ENCODE measurements around the gene SCUBE1.

Gene SCUBE1

DNA sequence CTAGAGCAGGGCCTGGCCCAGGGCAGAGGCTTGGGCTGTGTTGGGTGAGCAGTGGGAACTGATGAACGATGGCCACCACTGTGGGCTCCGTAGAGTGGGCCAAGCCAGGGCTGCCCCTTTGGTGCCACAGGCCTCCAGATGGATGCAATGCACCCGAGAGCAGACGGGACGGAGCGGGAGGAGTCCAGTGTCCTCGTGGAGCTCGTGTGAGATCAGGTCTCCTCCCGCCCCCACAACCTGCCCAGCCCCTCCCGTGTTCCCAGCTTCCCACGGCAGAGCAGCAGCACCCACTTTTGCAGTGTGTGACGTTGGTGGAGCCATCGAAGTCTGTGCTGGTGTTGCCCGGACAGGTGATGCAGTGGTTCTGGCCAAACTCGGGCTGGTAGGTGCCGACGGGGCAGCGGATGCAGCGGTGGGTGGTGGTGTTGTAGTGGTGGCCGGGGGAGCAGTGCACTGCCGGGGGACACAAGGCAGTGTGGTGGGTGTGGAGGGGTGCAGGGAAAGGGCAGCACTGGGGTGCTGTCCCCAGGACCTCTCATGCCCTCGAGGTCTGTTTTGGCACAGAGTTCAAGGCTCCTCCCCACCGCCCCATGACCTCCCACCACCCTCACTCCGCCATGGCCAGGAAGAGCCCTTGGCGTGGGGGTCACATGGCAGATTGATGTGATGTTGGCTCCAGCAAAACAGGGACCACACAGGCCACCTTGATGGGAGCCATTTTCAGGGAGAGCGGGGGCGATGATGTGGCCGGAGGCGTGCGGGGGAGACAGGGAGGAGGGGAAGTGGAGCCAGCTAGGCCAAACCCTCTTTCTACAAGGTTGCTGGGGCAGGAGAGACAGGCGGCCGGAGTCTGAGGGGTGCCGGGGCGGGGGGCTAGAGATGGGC is 132.3 kb downstream of the SCUBE1 start:
- no peak for DNase-seq

DNA sequence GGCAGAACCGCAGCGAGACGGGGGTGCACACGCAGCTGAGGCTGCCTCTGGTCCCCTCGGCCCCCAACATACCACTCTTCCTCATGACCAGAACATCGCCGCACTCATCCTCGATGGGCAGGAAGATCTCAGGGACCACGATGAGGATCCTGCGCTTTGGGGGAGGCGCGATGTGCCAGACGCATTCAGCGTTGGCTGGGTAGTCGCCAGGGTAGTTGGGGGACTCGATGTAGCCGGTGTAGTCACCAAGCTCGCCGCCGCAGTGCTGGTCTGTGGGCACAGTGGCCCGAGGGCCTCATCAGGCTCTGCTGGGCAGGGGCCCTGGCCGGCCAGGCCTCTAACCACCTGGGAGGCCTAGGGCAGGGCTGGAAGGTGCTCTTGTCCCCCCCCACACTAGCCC is 133.2 kb downstream of the SCUBE1 start:
- DNase-seq: no peak

- no peak for DNase-seq
These were observed 133.7 kb downstream of the SCUBE1 start for GRCh38 chr22:43209523-43209890.

DNA sequence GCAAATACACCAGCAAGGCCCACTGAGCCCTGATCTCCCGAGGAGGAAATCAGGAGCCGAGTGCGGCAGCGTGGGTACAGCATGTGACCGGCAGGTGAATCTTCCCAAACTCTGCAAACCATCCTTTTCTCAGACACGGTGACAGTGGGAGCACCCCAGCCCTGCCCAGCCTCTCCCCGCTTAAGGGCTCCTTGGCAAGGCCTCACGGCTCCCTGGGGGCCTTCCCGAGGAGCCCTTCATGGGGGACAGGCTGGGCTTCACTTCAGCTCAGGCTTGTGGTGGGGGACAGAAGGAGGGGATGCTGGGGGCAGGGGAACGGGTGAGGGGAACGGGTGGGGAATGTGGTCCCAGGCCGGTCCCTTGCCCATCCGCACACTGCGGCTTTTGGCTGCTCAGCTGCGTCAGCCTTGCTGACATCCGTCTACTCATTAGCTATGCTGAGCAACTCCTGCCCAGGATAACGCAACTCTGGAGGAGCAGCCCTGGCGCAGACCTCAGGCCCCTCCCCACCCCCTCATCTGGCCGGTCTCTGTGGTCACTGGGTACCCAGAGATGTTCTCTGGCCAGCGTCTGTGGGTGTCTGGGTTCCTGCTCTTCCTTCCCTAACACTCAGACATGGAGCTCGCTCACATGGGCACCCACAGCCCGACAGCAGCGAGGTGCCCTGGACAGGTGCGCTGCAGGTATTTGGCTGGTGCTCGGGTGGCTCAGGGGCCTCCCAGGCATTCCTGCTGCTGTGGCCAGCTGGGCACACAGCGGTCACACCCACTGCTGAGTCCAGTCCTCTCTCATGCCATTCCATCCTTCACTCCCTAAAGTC is 134.3 kb downstream of the SCUBE1 start:
- DNase-seq: no peak

GRCh38 chr22:43207849-43208702 is 135.1 kb downstream of the SCUBE1 start:
- no peak for DNase-seq

DNA sequence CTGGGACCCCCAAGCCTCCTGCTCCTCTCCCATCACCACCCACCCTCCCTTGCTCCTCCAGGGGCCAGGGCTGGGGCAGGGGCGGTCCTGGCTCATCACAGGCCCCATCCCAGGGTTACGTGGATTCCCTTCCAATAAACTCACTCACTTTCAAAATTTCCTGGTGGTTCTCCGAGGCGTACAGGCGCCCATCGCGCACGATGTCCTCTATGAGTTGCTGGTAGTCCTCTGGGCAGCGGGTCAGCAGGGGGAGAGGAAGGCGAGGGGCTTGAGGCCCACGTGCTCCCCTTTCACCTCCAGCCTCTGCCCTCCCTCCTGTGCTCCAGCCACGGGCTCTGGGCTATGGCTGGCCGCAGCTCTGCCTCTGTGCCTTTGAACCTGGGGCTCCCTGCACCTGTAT is 135.8 kb downstream of the SCUBE1 start:
- no peak for DNase-seq

- no peak for DNase-seq
These were observed 136.5 kb downstream of the SCUBE1 start for GRCh38 chr22:43206509-43207161.

DNA sequence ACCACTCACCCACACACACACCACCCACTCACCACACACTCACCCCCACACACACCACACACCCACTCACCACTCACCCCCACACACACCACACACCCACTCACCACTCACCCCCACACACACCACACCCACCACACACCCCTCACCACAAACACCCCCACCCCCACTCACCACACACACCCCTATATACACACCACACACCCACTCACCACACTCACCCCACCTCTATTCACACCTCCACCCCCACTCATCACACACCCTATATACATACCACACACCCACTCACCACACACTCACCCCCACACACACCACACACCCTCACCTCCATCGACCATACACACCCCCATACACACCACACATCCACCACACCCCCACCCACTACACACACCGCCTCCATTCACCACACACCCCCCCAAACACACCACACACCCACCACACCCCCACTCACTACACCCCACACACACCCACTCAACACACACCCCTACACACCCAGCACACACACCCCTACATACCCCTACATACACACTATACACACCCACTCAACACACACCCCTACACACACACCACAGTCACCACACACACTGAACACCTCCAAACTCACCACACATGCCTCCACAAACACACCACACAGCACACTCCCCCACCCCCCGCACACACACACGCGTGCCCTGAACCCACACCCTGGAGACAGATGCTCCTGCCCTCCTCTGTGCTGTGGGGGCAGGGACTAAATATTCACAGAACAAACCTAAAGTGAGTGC is 137.2 kb downstream of the SCUBE1 start:
- DNase-seq: no peak

- DNase-seq: no peak
These were observed 137.9 kb downstream of the SCUBE1 start for GRCh38 chr22:43205261-43205691.

DNA sequence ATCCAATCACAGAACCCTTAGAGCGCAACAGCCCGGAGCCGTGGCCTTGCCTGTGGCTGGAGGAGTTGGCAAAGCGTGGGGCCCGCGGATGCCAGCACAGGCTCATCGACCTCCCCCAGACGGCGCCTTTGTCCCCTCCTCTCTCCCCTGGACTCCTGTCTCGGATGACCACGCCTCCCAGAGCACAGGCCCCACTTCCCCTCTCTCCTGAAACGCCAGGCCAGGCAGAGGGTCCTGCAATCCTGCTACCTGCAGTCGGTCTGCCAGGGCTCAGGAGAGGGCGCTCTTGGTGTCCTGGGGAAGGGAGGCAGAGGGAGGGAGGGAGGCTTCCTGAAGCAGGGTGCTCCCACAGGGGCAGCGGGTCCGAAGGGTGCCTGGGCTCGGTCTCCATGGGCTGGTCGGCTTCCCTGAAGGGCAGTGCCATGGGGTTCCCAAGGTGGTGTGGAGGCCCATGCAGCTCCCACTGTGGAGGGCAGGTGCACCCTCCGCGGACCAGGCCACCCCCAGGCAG is 139.6 kb downstream of the SCUBE1 start:
- DNase-seq: no peak

- DNase-seq: no peak
These were observed 140.3 kb downstream of the SCUBE1 start for GRCh38 chr22:43202756-43203410.

DNA sequence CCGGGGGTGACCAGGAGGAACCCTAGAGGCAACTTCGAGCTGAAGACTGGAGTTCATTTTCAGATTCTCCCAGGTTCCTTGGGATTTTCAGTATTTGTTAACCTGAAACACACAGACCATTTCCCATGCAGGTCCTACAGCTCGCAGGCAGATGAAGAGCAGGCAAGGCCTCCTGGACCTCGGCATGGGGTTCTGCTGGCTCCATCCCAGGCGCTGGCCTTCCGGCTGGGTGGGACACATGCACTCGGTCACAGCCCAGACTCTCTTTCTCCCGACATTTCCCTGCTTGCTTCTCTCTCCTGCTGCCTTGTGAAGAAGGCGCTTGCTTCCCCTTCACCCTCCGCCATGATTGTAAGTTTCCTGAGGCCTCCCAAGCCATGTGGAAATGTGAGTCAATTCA is 140.8 kb downstream of the SCUBE1 start:
- DNase-seq: no peak

- no peak for DNase-seq
These were observed 141.5 kb downstream of the SCUBE1 start for GRCh38 chr22:43201486-43202219.

DNA sequence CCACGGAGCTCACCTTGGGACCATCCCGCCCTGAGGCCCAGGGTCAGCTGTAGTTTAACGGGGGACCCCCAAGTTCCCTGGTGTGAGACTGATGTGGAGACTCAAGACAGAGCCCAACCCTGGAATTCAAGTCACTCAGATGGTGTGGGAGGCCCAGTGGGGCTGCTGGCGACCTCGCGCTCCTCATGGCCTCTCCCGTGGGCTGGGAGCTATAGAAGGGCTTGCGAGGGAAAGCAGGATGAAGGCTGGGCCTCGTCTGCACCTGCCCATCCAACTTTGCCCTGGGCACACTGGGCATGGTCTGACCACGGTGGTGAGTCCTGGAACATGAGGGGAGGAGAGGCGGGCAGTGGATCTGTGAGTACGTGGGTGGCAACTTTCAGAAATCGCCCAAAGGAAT is 142.6 kb downstream of the SCUBE1 start:
- no peak for DNase-seq

DNA sequence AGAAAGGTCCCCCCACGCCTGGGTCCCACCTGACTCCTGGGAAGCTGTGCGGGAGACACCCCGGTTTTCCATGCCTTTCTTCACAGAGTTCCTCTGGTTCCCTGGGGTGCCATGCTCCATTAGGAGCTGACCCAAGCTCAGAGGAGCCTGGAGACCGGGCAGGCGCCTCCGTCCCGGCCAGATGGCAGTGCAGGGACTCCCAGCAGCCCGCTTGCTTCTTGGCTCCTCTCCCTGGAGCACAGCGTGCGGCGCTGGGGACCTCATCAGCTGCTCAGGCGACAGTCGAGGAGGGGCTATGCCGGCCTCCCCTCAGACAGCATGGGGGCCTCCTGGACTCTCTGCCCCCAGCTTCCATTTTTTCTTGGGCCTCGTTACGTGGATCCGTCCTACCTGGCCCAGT is 143.1 kb downstream of the SCUBE1 start:
- no peak for DNase-seq

- no peak for DNase-seq
These were observed 143.6 kb downstream of the SCUBE1 start for GRCh38 chr22:43199541-43199940.

- no peak for DNase-seq
These were observed 144.2 kb downstream of the SCUBE1 start for GRCh38 chr22:43198936-43199335.

GRCh38 chr22:43198126-43198525 is 145.0 kb downstream of the SCUBE1 start:
- DNase-seq: no peak

GRCh38 chr22:43197271-43197941 is 145.8 kb downstream of the SCUBE1 start:
- no peak for DNase-seq

DNA sequence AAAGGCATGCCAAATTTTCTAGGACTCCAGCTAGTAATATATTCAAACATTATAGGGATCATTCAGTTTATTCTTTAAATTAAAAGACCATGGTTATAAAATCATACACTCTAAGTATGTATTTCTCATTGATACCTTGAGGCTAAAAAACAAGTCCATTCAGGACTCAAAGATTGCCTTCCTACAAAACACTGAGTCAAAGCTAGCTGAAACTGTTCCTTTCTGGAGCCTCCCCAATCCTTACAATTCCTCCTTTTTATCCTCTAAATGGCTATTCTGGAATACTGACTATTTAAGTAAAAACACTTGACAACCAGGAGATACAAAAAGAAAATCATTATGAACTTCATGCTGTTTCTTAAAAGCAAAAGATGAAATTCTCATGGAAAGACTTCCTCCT is 151.3 kb downstream of the SCUBE1 start:
- DNase-seq: no peak
